Measurements from ENCODE around the gene PITPNM2. TPM values are rescaled to one million over a fixed set of nuclear protein-coding genes. Genes with fewer than 3 reads are reported as not detected.

The PITPNM2 gene
- polyA plus RNA-seq, 1 donor (not counting 4 experiments of a cell fraction or from before 2014, with no cell fraction given), result 1.4 TPM

DNA sequence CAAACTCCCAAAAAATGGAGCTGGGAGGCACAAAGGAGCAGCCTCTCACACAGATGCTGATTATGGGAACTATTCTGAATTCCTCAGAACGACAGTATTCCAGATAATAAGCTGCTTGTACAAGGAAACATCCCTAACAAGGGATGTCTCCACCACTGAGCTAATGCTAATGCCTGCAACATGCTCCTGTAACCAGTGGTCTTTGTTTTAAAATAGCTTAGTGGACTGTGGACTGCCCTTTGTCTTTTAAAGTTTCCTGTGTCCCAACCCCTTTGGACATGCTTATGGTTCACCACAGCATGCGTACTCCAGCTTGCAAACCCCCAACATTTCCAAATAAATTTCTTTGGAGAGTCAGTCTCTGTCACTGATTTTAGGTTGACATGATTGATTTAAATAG lies 16.4 kb upstream of the PITPNM2 start:
- no peaks in the 10 kb centered on the region for H3K9me3 ChIP-seq (ENCODE audit: control insufficient read depth, low read depth, low read length)
- H3K4me3 ChIP-seq (ENCODE audit: control insufficient read depth in 2 of 3, extremely low read depth in 1 of 3, insufficient read depth in 2 of 3, low read depth in 1 of 3, low read length in 3 of 3), result no peak overlapping the region
- H3K4me2 ChIP-seq (ENCODE audit: control insufficient read depth, extremely low read depth, insufficient read depth, low read depth, low read length), result no peak overlapping the region
- H3K9ac ChIP-seq (ENCODE audit: control insufficient read depth, extremely low read depth, insufficient read depth, low read length), result no peak overlapping the region
- H3K27ac ChIP-seq (ENCODE audit: control insufficient read depth, insufficient read depth, low read length), result no peak overlapping the region
- no peaks in the 10 kb centered on the region for H3K27me3 ChIP-seq (ENCODE audit: control insufficient read depth, extremely low read depth, insufficient read depth, low read length)
- no peak for TF ChIP-seq CTCF (optimal IDR thresholded peaks at IDR 0.05 in 1 of 3, IDR thresholded peaks at IDR 0.05 in 1 of 3, conservative IDR thresholded peaks at IDR 0.05 in 1 of 3; ENCODE audit: extremely low read depth in 1 of 3, insufficient read depth in 2 of 3, low read length in 3 of 3)
- no peak for TF ChIP-seq EZH2 (IDR thresholded peaks at IDR 0.05; ENCODE audit: low read length)
- dilution Hi-C loops (cut with MboI; ENCODE audit: extremely low pct_ligation_motif_present, low sequenced_read_pairs), result no loop called here
- FAIRE-seq (no peak), DNase-seq (ENCODE audit: low read depth, low spot score) (no peak)
- H3K9me1 ChIP-seq (ENCODE audit: control insufficient read depth, extremely low read depth, insufficient read depth, low read length), result no peaks in the 10 kb centered on the region
- H3K79me2 ChIP-seq (ENCODE audit: control insufficient read depth, insufficient read depth, low read length), result no peaks in the 10 kb centered on the region
- H4K20me1 ChIP-seq (ENCODE audit: control insufficient read depth, extremely low read depth, insufficient read depth, low read length), result no peaks in the 10 kb centered on the region
- peaks cover 3 to 9% of the 10 kb centered on the region in 2 experiments for H3K36me3 ChIP-seq (ENCODE audit: control insufficient read depth in 2 of 2, extremely low read depth in 1 of 2, insufficient read depth in 2 of 2, low read length in 2 of 2)
- peaks cover 10% of the 10 kb centered on the region for H3K4me1 ChIP-seq (ENCODE audit: control insufficient read depth, extremely low read depth, insufficient read depth, low read length)
- no peak overlapping the region for H2AFZ ChIP-seq (ENCODE audit: control insufficient read depth, low read length)

DNA sequence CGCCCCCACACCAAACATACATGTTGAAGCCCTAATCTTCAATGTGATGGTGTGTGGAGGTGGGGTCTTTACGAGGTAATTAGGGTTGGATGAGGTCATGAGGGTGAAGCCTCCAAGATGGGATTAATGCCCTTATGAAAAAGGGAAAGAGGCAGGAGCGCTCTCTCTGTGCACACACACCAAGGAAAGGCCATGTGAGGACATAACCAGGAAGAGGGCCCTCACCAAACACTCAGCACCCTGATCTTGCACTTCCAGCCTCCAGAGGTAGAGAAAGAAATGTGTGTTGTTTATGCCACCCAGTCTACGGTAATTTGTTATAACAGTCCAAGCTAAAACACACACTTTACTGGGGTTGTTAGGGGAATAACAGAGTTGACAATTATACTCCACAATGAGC lies 14.6 kb upstream of the PITPNM2 start:
- H3K36me3 ChIP-seq (ENCODE audit: control insufficient read depth in 2 of 2, extremely low read depth in 1 of 2, insufficient read depth in 2 of 2, low read length in 2 of 2), result peaks cover 3 to 9% of the 10 kb centered on the region in 2 experiments
- no peak overlapping the region for H3K27ac ChIP-seq (ENCODE audit: control insufficient read depth, insufficient read depth, low read length)
- TF ChIP-seq CTCF (optimal IDR thresholded peaks at IDR 0.05 in 1 of 3, IDR thresholded peaks at IDR 0.05 in 1 of 3, conservative IDR thresholded peaks at IDR 0.05 in 1 of 3; ENCODE audit: extremely low read depth in 1 of 3, insufficient read depth in 2 of 3, low read length in 3 of 3) (no peak), EZH2 (IDR thresholded peaks at IDR 0.05; ENCODE audit: low read length) (no peak)
- no peaks in the 10 kb centered on the region for H3K9me3 ChIP-seq (ENCODE audit: control insufficient read depth, low read depth, low read length)
- no peak overlapping the region for H3K4me3 ChIP-seq (ENCODE audit: control insufficient read depth in 2 of 3, extremely low read depth in 1 of 3, insufficient read depth in 2 of 3, low read depth in 1 of 3, low read length in 3 of 3)
- no peaks in the 10 kb centered on the region for H4K20me1 ChIP-seq (ENCODE audit: control insufficient read depth, extremely low read depth, insufficient read depth, low read length)
- H3K9ac ChIP-seq (ENCODE audit: control insufficient read depth, extremely low read depth, insufficient read depth, low read length), result no peak overlapping the region
- no peaks in the 10 kb centered on the region for H3K27me3 ChIP-seq (ENCODE audit: control insufficient read depth, extremely low read depth, insufficient read depth, low read length)
- no peaks in the 10 kb centered on the region for H3K9me1 ChIP-seq (ENCODE audit: control insufficient read depth, extremely low read depth, insufficient read depth, low read length)
- peaks cover 10% of the 10 kb centered on the region for H3K4me1 ChIP-seq (ENCODE audit: control insufficient read depth, extremely low read depth, insufficient read depth, low read length)
- dilution Hi-C loops (cut with MboI; ENCODE audit: extremely low pct_ligation_motif_present, low sequenced_read_pairs), result no loop called here
- no peak overlapping the region for H2AFZ ChIP-seq (ENCODE audit: control insufficient read depth, low read length)
- no peak for FAIRE-seq
- no peaks in the 10 kb centered on the region for H3K79me2 ChIP-seq (ENCODE audit: control insufficient read depth, insufficient read depth, low read length)
- no peak overlapping the region for H3K4me2 ChIP-seq (ENCODE audit: control insufficient read depth, extremely low read depth, insufficient read depth, low read depth, low read length)
- no peak for DNase-seq (ENCODE audit: low read depth, low spot score)
